Parathyroid adenoma (tissue), 2 donors: ENCODE data around the gene COQ8B.

Experiments
- H2AFZ ChIP-seq: fragments of 300-600 bp; sonication (generic); one replicate; pipeline ENCODE4 v1.7.0; 2017; ENCODE audit warnings: antibody characterized with exemption, mild to moderate bottlenecking
- H3K27ac ChIP-seq: fragments of 300-600 bp; sonication (generic); one replicate; pipeline ENCODE4 v1.7.0; 2017
- H3K27me3 ChIP-seq: fragments of 300-600 bp; sonication (generic); one replicate; pipeline ENCODE4 v1.7.0; 2017; ENCODE audit warnings: low read length; ENCODE audit not compliant: control insufficient read depth, insufficient read depth
- H3K36me3 ChIP-seq: fragments of 300-600 bp; sonication (generic); one replicate; pipeline ENCODE4 v1.7.0; 2017; ENCODE audit warnings: low read length; ENCODE audit not compliant: control insufficient read depth, insufficient read depth
- H3K4me1 ChIP-seq: fragments of 300-600 bp; sonication (generic); one replicate; pipeline ENCODE4 v1.7.0; 2017; ENCODE audit warnings: control low read depth
- H3K4me2 ChIP-seq: fragments of 300-600 bp; sonication (generic); one replicate; pipeline ENCODE4 v1.7.0; 2017; ENCODE audit warnings: low read length
- H3K4me3 ChIP-seq: fragments of 300-600 bp; sonication (generic); one replicate; pipeline ENCODE4 v1.7.0; 2017; ENCODE audit warnings: low read depth, low read length
- H3K79me2 ChIP-seq: fragments of 300-600 bp; sonication (generic); one replicate; pipeline ENCODE4 v1.7.0; 2017; ENCODE audit warnings: control low read depth
- H3K9ac ChIP-seq: fragments of 300-600 bp; sonication (generic); one replicate; pipeline ENCODE4 v1.7.0; 2017; ENCODE audit warnings: mild to moderate bottlenecking
- H3K9me3 ChIP-seq: fragments of 300-600 bp; sonication (generic); one replicate; pipeline ENCODE4 v1.7.0; 2017; ENCODE audit warnings: low read length; ENCODE audit not compliant: control insufficient read depth
- TF ChIP-seq, protein P1 (sequence below): fragments of 300-600 bp; sonication (generic); IDR thresholded peaks from one replicate; pipeline ENCODE4 v1.7.0; 2017; ENCODE audit warnings: antibody characterized with exemption, mild to moderate bottlenecking
- donor health status: primary hyperparathyroidism.

The COQ8B gene

GRCh38 chr19:40742477-40742876 lies 25.8 kb upstream of the COQ8B start:
- Histone ChIP-seq H2AFZ (no peak overlapping the region), H3K4me2 (no peak overlapping the region), H3K27me3 (no peaks in the 10 kb centered on the region), H3K4me3 (no peak overlapping the region), H3K27ac (no peak overlapping the region), H3K4me1 (peaks cover 2% of the 10 kb centered on the region), H3K79me2 (no peaks in the 10 kb centered on the region), H3K9me3 (no peaks in the 10 kb centered on the region), H3K36me3 (no peaks in the 10 kb centered on the region), H3K9ac (no peak overlapping the region)
- TF ChIP-seq, protein P1, sequence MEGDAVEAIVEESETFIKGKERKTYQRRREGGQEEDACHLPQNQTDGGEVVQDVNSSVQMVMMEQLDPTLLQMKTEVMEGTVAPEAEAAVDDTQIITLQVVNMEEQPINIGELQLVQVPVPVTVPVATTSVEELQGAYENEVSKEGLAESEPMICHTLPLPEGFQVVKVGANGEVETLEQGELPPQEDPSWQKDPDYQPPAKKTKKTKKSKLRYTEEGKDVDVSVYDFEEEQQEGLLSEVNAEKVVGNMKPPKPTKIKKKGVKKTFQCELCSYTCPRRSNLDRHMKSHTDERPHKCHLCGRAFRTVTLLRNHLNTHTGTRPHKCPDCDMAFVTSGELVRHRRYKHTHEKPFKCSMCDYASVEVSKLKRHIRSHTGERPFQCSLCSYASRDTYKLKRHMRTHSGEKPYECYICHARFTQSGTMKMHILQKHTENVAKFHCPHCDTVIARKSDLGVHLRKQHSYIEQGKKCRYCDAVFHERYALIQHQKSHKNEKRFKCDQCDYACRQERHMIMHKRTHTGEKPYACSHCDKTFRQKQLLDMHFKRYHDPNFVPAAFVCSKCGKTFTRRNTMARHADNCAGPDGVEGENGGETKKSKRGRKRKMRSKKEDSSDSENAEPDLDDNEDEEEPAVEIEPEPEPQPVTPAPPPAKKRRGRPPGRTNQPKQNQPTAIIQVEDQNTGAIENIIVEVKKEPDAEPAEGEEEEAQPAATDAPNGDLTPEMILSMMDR, result no peak

GRCh38 chr19:40741527-40742390 lies 25.1 kb upstream of the COQ8B start:
- Histone ChIP-seq H3K27me3 (no peaks in the 10 kb centered on the region), H3K9ac (no peak overlapping the region), H3K79me2 (no peaks in the 10 kb centered on the region), H3K4me3 (no peak overlapping the region), H3K36me3 (no peaks in the 10 kb centered on the region), H3K4me2 (no peak overlapping the region), H3K27ac (no peak overlapping the region), H3K4me1 (peaks cover 2% of the 10 kb centered on the region), H2AFZ (no peak overlapping the region), H3K9me3 (no peaks in the 10 kb centered on the region)
- TF ChIP-seq, protein P1, result no peak

DNA sequence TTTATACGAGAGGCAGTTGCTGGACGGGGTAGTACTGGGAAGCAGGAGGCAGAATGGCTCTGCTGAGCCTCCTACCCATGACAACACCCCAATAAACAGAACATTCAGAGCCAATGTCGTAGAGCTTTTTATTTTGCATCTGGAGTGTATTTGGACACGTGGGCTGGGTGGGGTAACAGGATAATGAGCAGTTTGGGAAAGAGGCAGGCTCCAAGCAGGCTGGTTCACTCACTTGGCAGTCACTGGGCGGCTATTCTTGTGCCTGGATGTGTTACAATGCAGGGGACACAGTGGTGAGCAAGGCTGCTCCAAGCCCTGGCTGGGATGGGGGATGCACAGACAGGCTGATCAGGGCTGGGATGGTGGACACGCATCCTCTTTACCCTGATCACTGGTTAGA lies 24.1 kb upstream of the COQ8B start:
- Histone ChIP-seq H3K4me1 (peaks cover 2% of the 10 kb centered on the region), H3K27me3 (no peaks in the 10 kb centered on the region), H2AFZ (no peak overlapping the region), H3K9ac (no peak overlapping the region), H3K36me3 (no peaks in the 10 kb centered on the region), H3K79me2 (no peaks in the 10 kb centered on the region), H3K4me2 (no peak overlapping the region), H3K4me3 (no peak overlapping the region), H3K27ac (no peak overlapping the region), H3K9me3 (no peaks in the 10 kb centered on the region)
- TF ChIP-seq, protein P1, result no peak

DNA sequence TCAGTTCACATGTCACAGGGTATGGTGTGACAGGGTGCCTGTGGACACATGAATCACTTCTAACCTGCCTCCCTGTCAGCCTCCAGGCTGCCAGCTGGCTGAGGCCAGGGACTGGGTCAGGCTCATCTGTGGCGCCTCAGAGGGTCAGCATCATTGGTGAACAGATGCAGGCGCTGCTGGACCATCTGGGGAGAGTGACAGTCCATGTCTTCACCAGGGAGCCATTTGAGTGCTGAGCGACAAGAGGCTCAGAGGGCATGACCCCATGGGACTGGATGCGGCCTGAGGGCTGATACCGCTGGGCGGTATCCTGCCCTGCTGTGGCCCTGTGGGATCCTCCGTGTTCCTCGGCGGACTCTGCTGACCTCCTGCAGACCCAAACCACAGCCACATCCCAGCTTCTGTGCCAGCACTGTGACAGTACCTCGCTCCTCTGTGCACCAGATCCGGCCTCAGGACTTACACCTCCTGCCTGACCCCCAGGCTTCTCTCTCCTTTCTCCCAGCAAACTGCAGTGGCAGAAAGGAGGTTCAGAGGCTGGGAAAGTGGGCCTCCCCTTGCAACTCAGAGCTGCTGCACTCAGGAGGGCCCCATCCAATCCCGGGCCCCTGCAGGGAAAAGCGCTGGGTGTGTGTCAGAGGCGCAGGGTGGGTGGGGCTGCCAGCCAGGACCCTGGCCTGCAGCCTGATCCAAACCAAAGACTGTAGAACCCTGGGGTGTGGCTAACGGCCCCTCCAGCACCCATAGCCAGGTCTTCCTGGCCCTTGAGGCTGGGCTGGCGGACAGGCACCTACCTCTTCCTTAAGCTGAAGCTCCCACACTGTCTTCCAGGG lies 23.4 kb upstream of the COQ8B start:
- Histone ChIP-seq H3K27me3 (no peaks in the 10 kb centered on the region), H2AFZ (no peak overlapping the region), H3K4me1 (peaks cover 2% of the 10 kb centered on the region), H3K9me3 (no peaks in the 10 kb centered on the region), H3K4me3 (no peak overlapping the region), H3K9ac (no peak overlapping the region), H3K4me2 (no peak overlapping the region), H3K27ac (no peak overlapping the region), H3K36me3 (no peaks in the 10 kb centered on the region), H3K79me2 (no peaks in the 10 kb centered on the region)
- TF ChIP-seq, protein P1, result no peak
